KOPT-K1 (cell line): ENCODE data around the gene ZNF484.
"Not testable (repeated sequence)": the region's sequence is repeated elsewhere in the genome, so short reads cannot be mapped to it uniquely, and the experiment has no call there.

Experiments
- H3K27ac ChIP-seq: fragments of 200-600 bp; sonication (generic); 2 replicates; pipeline ENCODE4 v1.5.1; 2016; ENCODE audit warnings: antibody characterized with exemption, mild to moderate bottlenecking, low read depth, low read length; ENCODE audit not compliant: poor library complexity, severe bottlenecking
- H3K36me3 ChIP-seq: fragments of 200-600 bp; sonication (generic); 2 replicates; pipeline ENCODE4 v1.5.1; 2017; ENCODE audit warnings: antibody characterized with exemption, mild to moderate bottlenecking, low read length, moderate library complexity; ENCODE audit not compliant: insufficient read depth
- H3K9me3 ChIP-seq: fragments of 200-600 bp; sonication (generic); 2 replicates; pipeline ENCODE4 v1.5.1; 2017; ENCODE audit warnings: antibody characterized with exemption, low read length, mild to moderate bottlenecking; ENCODE audit not compliant: insufficient read depth, poor library complexity, severe bottlenecking

ZNF484 gene

DNA sequence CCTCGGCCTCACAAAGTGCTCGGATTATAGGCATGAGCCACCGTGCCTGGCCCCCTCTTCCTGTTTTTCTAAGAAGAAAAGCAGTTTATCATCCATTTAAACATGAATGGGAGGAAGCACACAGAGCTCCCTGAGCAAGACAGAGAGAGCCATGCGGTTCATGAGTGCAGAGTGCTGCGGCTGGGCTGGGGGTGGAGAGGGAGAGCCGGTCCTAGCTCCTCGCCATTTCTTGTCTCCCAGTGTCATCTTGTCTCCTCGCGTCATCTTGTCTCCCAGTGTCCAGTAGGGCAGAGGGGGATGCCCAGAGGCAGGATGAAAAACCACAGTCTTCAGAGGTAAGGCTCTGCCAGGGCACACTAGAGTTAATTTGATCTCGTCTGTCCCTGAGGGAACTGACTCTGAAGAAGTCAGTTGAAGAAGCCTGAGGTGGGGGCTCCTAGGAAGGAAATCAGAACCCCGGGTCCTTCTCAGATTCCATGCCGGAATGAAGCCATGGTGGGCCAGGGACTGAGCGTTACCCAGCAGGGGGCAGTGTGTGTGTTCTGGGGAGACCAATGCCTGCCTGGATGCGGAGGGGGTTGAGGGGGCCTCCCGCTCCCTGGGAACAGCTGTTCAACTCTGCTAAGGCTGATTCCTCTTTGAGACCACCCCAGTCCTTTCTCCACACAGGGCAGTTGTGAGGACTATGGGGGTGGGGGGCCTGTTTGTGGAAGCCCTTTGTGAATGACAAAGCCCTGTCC lies 6.0 kb upstream of the ZNF484 start:
- H3K36me3 ChIP-seq, H3K9me3 ChIP-seq, H3K27ac ChIP-seq: not testable (repeated sequence)

- no peaks in the 10 kb centered on the region for H3K9me3 ChIP-seq
- no peaks in the 10 kb centered on the region for H3K36me3 ChIP-seq
These were observed 4.4 kb upstream of the ZNF484 start for GRCh38 chr9:92882276-92882675.

GRCh38 chr9:92875373-92875772 lies 2.5 kb downstream of the ZNF484 start:
- no peak overlapping the region for H3K27ac ChIP-seq
- H3K9me3 ChIP-seq, result no peaks in the 10 kb centered on the region
- H3K36me3 ChIP-seq, result 0 out of 2 replicates have a peak, but pooled peaks cover 9% of the 10 kb centered on the region

More at GRCh38 chr9:92882276-92882675, 4.4 kb upstream of the ZNF484 start:
- no peak overlapping the region for H3K27ac ChIP-seq

DNA sequence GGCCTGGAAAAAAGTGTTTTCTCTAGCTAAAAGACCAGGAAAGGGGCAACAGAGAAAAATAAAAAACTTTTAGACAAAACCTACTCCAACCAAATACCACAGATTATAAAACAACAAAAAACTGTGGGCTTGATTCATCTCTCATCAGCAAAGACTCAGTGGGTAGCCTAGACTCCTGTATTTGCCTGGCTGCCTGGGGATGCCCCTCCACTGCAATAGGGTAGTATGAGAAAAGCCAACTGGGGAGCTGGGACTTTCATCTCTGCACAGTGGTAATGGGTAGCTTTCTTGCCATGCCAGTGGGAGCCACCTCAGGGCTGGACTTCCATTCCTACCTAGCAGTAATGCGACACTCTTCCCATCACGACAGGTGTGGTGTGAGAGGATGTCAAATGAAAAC lies 7.5 kb downstream of the ZNF484 start:
- H3K9me3 ChIP-seq, result no peaks in the 10 kb centered on the region
- peaks cover 19% of the 10 kb centered on the region; the same call in 1 of the 2 replicates for H3K36me3 ChIP-seq
- no peak overlapping the region for H3K27ac ChIP-seq

- H3K36me3 ChIP-seq, result peaks cover 22% of the 10 kb centered on the region; the same call in 1 of the 2 replicates
- not testable (repeated sequence) for H3K9me3 ChIP-seq, H3K27ac ChIP-seq
These were observed 11.2 kb downstream of the ZNF484 start for GRCh38 chr9:92866600-92866999.

- H3K36me3 ChIP-seq, result peaks cover 27% of the 10 kb centered on the region; the same call in 1 of the 2 replicates
- H3K9me3 ChIP-seq, result peaks cover 6% of the 10 kb centered on the region
- no peak overlapping the region for H3K27ac ChIP-seq
These were observed 13.7 kb downstream of the ZNF484 start for GRCh38 chr9:92864152-92864551.

DNA sequence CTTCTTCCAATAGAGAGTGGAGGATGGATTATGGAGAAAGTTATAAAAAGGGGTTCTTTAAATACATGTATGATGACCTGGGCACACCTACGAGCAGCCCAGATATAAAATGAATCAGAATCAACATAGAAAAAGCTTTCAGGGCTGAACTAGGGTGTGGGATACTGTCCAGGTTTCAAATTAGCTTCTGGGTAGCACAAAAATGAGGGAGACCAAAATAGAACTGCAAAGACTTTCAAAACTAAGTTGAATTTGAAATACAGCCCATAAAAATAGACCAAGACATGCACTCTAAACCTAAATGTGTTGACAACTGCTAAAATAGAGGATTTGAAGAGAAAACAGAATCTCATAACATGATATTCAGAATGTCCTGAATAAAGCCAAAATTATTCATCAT lies 17.0 kb downstream of the ZNF484 start:
- H3K36me3 ChIP-seq, result peaks cover 23% of the 10 kb centered on the region
- H3K27ac ChIP-seq, result no peak overlapping the region
- H3K9me3 ChIP-seq, result peaks cover 6% of the 10 kb centered on the region

DNA sequence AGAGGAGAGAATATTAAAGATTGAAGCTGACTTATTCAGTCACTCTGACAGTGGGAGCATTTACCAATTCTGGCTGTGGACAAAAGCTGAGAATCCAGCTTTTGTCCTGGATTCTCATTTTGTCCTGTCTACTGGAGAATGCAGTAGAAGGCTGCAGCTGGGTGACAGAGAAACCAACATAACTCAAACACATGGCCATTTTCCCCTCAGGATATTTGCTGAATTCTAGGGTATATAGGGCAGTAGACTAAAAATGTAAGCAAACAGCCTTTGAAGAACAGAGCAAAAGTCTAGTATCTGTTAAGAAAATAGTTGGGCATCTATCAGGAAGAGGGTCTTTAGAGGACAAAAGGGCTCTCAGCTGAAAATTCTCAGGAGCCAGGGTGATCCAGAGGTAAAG lies 20.6 kb downstream of the ZNF484 start:
- H3K36me3 ChIP-seq, result peaks cover 46% of the 10 kb centered on the region
- H3K27ac ChIP-seq, result no peak overlapping the region
- peaks cover 6% of the 10 kb centered on the region for H3K9me3 ChIP-seq

DNA sequence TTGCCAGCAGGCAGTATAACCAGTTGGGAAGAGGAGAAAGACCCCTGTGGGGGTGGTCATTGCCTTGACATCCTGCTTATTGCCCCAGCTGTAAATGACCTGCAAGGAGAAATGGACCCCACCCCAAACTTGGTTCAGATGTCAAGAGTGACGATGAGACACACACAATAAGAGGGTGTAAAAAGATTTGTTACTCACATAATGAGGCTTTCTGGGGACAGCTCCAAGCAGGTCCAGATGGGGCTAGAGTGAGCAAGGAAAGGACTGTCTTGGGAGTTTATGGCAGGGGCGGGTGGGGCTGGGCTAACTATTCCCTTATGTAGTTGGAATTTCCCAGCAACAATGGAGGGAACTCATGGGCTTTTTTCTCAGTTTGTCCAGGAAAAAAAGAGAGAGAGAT lies 24.1 kb downstream of the ZNF484 start:
- peaks cover 56% of the 10 kb centered on the region for H3K36me3 ChIP-seq

DNA sequence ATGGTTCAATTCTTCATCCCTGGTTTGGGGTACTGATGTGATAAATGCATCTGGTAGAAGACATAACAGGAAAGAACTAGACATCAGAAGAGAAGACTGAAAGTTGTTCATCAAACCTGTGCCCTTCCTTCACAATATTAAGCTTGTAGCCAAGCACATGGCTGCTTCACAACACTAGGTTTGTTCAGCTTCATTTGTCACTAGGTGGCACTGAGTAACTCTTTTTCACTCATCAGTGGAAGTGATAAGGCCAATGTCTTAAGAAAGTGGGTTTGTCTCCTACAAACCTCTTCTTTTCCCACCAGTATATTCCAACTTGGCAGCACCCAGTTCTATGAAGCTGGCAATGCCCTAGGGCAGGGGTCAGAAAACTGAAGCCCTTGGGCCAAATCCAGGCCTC lies 26.9 kb downstream of the ZNF484 start:
- Histone ChIP-seq H3K9me3 (peaks cover 28% of the 10 kb centered on the region), H3K27ac (no peak overlapping the region), H3K36me3 (peaks cover 78% of the 10 kb centered on the region)

More for the DNA sequence above, 24.1 kb downstream of the ZNF484 start:
- H3K9me3 ChIP-seq, result no peaks in the 10 kb centered on the region
- H3K27ac ChIP-seq, result no peak overlapping the region

DNA sequence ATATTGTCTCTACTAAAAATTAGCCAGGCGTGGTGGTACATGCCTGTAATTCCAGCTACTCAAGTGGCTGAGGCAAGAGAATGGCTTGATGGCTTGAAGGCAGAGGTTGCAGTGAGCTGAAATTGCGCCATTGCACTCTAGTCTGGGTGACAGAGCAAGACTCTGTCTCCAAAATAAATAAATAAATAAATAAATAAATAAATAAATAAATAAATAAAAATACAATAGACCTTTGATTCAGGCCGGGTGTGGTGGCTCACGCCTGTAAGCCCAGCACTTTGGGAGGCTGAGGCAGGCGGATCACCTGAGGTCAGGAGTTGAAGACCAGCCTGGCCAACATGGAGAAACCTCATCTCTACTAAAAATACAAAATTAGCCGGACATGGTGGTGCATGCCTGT lies 29.1 kb downstream of the ZNF484 start:
- H3K9me3 ChIP-seq, result peaks cover 46% of the 10 kb centered on the region
- H3K27ac ChIP-seq, result not testable (repeated sequence)
- peaks cover 66% of the 10 kb centered on the region for H3K36me3 ChIP-seq

DNA sequence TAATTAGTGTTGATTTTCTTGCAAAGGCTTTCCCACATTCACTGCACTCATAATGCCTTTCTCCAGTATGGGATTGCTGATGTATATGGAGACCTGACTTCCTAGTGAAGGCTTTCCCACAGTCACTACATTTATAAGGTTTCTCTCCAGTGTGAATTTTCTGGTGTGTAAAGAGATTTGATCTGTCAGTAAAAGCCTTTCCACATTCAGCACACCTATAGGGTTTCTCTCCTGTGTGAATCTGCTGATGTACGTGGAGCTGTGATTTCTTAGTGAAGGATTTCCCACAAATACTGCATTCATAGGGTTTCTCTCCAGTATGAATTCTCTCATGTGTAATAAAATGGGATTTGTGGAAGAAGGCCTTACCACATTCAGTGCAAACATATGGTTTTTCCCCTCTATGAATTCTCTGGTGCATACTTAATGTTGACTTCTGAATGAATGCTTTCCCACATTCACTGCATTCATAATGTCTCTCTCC lies 31.1 kb downstream of the ZNF484 start:
- Histone ChIP-seq H3K36me3 (peaks cover 49% of the 10 kb centered on the region), H3K9me3 (peaks cover 49% of the 10 kb centered on the region)

GRCh38 chr9:92838411-92838810 lies 39.4 kb downstream of the ZNF484 start:
- H3K27ac ChIP-seq, H3K36me3 ChIP-seq: not testable (repeated sequence)
- H3K9me3 ChIP-seq, result peaks cover 21% of the 10 kb centered on the region

More for the DNA sequence above, 31.1 kb downstream of the ZNF484 start:
- no peak overlapping the region for H3K27ac ChIP-seq

GRCh38 chr9:92837191-92837590 lies 40.6 kb downstream of the ZNF484 start:
- H3K36me3 ChIP-seq, result no peaks in the 10 kb centered on the region
- H3K27ac ChIP-seq, result no peak overlapping the region
- H3K9me3 ChIP-seq, result peaks cover 22% of the 10 kb centered on the region

DNA sequence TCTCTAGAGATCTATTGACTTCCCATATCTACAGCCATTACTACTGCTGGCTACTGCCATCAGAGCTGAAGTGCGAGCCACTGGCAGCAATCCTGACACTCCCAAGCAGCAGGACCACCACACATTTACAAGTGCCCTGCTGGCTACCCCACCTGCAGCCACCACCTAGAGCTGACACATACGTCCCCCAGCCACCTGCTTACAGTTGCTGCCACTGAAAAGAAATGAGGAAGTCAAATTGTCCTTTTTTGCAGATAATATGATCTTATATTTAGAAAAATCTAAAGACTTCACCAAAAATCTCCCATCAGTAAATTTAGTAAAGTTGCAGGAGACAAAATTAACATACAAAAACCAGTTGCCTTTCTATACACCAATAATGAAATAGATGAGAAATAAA lies 48.4 kb downstream of the ZNF484 start:
- Histone ChIP-seq H3K27ac (no peak overlapping the region), H3K9me3 (peaks cover 11% of the 10 kb centered on the region), H3K36me3 (no peaks in the 10 kb centered on the region)

- H3K9me3 ChIP-seq, H3K27ac ChIP-seq: not testable (repeated sequence)
These were observed 52.8 kb downstream of the ZNF484 start for GRCh38 chr9:92825065-92825464.

More at GRCh38 chr9:92825065-92825464, 52.8 kb downstream of the ZNF484 start:
- H3K36me3 ChIP-seq, result not testable (repeated sequence)
